Measurements from ENCODE around the gene GABBR2.
"Not testable (repeated sequence)": the region's sequence is repeated elsewhere in the genome, so short reads cannot be mapped to it uniquely, and the experiment has no call there.

Gene GABBR2

DNA sequence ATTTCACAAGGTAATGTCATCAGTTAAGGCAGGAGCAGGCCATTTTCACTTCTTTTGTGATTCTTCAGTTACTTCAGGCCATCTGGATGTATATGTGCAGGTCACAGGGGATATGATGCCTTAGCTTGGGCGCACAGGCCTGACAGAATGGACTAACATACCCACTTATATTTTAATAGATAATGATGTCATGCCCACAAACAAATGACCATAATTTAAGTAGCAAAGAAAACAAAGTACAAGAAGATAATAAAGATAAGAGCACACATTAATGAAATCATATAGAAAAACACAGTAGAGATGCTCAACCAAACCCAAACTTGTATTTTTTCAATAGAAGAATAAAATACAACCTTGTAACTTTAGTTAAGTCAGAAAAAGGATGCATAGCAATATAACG lies 433.6 kb downstream of the GABBR2 start:
- no peak for TF ChIP-seq CTCF (IDR thresholded peaks at IDR 0.05; ENCODE audit: low read length, missing control alignments)
- no peak overlapping the region for H3K4me3 ChIP-seq (replicated peaks; ENCODE audit: low read depth, low read length)
- no peak for DNase-seq (ENCODE audit: low read depth)

GRCh38 chr9:98272083-98272482 lies 436.7 kb downstream of the GABBR2 start:
- H3K4me3 ChIP-seq (replicated peaks; ENCODE audit: low read depth, low read length) = no peak overlapping the region
- no peak for DNase-seq (ENCODE audit: low read depth)
- no peak for TF ChIP-seq CTCF (IDR thresholded peaks at IDR 0.05; ENCODE audit: low read length, missing control alignments)

- TF ChIP-seq CTCF (IDR thresholded peaks at IDR 0.05; ENCODE audit: low read length, missing control alignments) = no peak
- no peak for DNase-seq (ENCODE audit: low read depth)
- no peak overlapping the region for H3K4me3 ChIP-seq (replicated peaks; ENCODE audit: low read depth, low read length)
Observed at GRCh38 chr9:98271479-98271878, 437.3 kb downstream of the GABBR2 start.

DNA sequence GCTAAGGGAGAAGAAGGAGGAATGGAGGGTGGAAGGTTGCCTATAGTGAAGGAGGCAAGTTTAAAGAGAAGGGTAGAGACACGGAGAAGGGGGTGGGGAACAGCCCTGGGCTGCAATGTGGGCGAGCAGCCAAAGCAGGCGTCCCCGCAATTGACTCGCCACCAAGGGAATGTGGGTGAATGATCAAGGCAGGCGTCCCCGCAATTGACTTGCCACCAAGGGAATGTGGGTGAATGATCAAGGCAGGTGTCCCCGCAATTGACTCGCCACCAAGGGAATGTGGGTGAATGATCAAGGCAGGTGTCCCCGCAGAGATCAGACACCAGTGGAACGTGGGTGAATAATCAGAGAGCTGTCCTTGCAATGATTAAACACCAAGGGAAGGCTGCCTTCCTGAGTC lies 438.5 kb downstream of the GABBR2 start:
- H3K4me3 ChIP-seq (replicated peaks; ENCODE audit: low read depth, low read length); DNase-seq (ENCODE audit: low read depth): not testable (repeated sequence)

- not testable (repeated sequence) for DNase-seq (ENCODE audit: low read depth)
Observed at GRCh38 chr9:98269652-98270051, 439.1 kb downstream of the GABBR2 start.

GRCh38 chr9:98267556-98267955 lies 441.2 kb downstream of the GABBR2 start:
- not testable (repeated sequence) for H3K4me3 ChIP-seq (replicated peaks; ENCODE audit: low read depth, low read length); DNase-seq (ENCODE audit: low read depth)

More at GRCh38 chr9:98269652-98270051, 439.1 kb downstream of the GABBR2 start:
- not testable (repeated sequence) for H3K4me3 ChIP-seq (replicated peaks; ENCODE audit: low read depth, low read length)

GRCh38 chr9:98264516-98264915 lies 444.2 kb downstream of the GABBR2 start:
- no peak overlapping the region for H3K4me3 ChIP-seq (replicated peaks; ENCODE audit: low read depth, low read length)
- no peak for DNase-seq (ENCODE audit: low read depth)
- no peak for TF ChIP-seq CTCF (IDR thresholded peaks at IDR 0.05; ENCODE audit: low read length, missing control alignments)

DNA sequence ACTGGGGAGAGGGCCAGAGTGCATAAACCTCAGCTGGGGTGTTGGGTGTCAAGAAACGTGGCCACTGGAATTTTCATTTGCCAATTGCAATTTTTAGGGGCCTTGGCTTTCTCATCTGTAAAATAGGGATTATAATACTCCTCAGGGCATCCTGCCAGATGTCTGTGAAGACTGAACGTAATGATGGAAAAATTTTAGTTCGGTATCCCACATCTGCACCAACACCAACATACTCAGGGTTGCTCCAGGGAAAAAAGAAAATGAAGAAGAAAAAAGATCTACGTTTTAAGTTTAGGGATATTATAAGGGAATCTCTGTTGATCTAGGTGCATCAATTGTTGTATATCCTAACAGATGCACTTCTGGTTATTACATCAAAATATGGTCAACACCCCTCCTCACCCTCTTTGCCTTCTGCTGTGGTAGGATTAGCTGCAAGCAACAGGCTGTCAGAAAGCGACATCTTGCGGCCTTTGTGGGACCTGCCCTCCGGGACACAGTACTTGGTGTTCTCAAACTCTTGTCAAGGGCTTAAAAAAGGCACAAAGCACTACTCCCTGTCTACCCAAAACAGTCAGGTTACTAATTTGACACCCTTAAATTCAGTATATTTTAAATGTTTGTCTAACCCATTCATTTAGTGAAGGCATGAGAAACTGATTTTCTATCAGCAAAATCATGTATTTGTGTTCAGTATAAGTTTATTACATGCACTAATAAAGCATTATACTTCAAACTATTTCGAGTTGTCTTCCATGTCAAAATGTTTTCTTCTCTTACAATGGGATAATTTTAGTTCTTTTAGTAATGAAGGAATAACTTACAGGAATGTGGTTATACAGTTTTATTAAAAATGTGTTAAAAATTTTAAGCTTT lies 445.0 kb downstream of the GABBR2 start:
- no peak for TF ChIP-seq CTCF (IDR thresholded peaks at IDR 0.05; ENCODE audit: low read length, missing control alignments)
- peak; percentile 89 for DNase-seq (ENCODE audit: low read depth)
- H3K4me3 ChIP-seq (replicated peaks; ENCODE audit: low read depth, low read length) = no peak overlapping the region

Data from fibroblast of pulmonary artery (primary cell).